IPS-NIHi7 (cell line): ENCODE measurements around the gene SULF2.

Source experiments
- DNase-seq: peaks from one replicate; pipeline ENCODE4 v3.0.0; 2012; ENCODE audit warnings: mixed read lengths; ENCODE audit errors: extremely low spot score

SULF2 gene

DNA sequence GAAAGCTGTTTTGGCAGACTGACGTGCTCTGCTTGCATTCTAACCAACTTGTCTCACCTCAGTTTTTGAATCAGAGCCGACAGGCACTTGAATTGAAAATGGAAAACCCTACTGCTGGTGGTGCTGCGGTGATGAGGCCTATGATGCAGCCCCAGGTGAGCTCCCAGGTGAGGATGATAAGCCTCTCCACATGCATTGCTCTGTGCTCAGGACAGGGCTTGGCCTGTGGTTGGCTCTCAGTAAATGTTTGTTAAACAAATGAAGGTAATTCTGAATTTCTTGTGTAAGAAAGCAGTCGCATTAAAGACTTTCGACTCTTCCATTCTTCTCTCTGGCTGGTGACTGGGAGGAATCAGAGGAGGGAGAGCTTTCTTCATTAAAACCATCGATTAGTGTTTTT is 136.3 kb downstream of the SULF2 start:
- peak; percentile 71 for DNase-seq

DNA sequence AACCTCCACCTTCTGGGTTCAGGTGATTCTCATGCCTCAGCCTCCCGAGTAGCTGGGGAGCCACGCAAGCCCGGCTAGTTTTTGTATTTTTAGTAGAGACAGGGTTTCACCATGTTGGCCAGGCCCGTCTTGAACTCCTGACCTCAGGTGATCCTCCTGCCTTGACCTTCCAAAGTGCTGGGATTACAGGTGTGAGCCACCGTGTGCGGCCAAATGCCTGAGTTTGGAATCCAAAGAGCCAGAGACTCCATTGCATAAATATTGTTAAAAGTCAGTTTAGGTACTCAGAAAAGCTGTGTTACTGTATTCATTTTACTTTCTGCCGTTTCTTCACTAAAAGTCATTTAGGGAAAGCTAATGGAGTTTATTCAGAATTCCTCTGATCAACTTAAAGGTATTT is 137.3 kb downstream of the SULF2 start:
- DNase-seq = no peak

DNA sequence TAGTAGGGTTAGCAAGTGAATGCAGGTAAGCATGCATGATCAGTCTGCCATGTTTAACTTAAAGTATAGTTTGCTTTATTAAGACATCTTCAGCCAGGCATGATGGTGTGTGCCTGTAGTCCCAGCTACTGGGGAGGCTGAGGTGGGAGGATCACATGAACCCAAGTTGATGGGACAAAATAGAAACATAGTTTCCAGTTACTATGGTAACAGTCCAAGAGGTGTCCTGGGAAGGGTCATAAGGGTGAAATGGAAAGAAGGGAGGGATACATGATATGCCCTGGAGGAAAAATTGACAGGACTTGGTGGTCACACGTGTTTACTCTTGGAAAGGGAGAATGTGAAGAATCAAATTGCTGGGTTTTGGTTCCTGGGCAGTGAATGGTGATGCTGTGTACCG is 139.6 kb downstream of the SULF2 start:
- no peak for DNase-seq

DNA sequence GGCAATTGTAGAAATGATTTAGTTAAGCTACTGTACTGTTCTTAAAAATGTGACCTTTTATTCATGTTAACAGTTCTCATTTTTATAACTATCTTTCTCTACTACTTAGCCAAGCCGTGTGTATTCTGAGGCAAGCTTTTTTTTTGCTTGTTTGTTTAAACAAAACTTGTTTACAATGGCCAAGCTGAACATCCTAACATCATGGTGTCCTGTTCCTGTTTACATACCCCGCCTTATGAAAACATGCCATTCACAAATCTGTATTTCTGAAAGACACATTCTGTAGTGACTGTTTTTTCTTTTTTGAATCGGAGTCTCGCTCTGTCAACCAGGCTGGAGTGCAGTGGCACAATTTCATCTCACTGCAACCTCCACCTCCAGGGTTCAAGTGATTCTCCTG is 142.7 kb downstream of the SULF2 start:
- DNase-seq = no peak

DNA sequence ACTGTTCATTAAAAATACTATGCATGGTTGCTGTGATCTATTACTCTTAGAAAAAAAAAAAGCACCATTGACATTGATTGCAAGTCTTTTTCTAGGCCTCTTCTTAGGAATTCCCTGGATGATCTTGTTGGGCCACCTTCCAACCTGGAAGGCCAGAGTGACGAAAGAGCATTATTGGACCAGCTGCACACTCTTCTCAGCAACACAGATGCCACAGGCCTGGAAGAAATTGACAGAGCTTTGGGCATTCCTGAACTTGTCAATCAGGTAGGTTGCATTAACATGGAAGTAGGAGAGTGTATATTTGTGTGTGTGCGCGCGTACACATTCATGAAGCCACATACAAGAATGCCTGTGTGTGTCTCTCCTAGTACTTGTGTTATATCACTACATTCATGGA is 143.2 kb downstream of the SULF2 start:
- no peak for DNase-seq

DNA sequence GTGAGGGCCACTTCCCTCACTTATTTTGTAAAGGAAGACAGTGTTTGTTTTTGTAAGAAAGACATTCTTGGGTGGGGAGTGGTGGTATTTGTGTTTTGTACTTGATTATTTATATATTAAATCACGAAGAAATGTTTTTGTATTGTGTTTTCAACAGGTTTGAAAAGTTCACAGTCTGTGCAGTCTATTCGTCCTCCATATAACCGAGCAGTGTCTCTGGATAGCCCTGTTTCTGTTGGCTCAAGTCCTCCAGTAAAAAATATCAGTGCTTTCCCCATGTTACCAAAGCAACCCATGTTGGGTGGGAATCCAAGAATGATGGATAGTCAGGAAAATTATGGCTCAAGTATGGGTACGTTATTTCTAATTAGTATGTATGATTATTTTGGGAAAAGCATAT is 146.4 kb downstream of the SULF2 start:
- no peak for DNase-seq

DNA sequence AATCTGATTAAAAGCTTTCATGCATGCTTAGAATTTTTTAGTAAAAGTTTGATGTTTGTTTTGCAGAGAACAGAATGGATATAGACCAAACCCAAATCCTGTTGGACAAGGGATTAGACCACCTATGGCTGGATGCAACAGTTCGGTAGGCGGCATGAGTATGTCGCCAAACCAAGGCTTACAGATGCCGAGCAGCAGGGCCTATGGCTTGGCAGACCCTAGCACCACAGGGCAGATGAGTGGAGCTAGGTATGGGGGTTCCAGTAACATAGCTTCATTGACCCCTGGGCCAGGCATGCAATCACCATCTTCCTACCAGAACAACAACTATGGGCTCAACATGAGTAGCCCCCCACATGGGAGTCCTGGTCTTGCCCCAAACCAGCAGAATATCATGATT is 150.0 kb downstream of the SULF2 start:
- no peak for DNase-seq

DNA sequence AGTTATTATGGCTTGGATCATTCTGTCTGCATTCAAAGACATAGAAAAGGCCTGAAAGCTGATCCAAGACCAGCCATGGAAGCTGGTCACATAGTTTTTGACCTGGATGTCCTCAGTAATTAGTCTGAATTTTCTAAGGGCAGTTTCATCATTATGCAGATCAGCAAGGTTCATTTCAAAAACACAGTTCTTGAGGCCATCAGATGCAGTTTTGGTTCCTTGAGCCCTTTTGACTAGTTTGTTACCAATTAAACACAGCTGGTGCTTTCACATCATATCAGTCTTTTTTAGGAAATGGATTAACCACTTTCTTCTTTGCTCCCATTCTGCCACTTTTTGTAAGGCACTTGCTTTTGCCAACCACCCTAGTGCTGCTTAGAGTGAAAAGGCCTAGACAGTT is 154.2 kb downstream of the SULF2 start:
- DNase-seq = no peak

DNA sequence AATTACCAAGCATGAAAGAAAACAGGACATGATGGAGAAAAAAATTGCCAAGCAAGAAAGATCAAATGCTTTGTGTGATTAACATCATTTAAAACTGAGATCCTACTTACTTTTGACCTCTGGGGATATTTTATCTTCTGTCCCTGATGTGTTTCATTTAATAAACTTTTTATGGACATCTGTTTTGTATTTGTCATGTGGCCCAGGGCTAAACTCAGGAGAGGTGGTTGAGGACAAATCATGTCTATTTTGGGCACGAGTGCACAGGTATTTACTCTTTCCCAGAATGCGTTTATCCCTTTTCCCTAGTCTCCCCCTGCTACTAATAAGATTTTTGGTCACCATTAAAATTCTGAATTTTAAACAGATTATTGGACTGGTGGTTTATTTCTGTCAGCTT is 155.4 kb downstream of the SULF2 start:
- no peak for DNase-seq

DNA sequence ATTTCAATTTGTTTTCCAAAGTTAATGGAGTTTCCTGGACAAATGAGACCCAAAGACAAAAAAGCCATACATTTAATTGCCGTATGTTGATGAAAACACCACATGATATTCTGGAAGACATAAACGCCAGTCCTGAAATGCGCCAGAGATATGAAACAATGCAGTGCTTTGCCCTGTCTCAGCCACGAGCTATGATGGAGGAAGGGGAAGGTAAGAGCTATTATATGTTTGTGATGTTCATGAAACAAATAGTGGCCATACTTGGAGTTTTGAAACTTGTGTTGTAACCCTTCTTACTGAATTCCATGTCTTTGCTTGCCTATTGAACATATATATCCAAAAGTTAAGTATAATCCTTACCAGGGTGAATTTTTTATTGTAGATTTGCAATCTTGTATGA is 157.7 kb downstream of the SULF2 start:
- no peak for DNase-seq

DNA sequence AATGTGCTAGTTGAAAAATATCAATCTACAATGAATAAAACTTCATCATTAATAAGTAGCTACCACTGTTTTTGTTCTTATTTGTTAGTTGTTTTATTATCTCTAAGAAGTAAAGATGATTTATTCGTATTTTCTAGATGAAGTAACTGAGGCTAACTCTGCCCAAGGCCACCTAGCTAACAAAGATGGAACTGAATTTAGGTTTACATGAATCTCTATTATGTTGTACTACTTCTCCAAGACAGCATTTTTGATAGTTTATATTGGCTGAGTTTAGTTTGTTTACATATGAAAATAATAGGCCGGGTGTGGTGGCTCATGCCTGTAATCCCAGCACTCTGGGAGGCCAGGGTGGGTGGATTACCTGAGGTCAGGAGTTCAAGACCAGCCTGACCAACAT is 162.1 kb downstream of the SULF2 start:
- DNase-seq = no peak

DNA sequence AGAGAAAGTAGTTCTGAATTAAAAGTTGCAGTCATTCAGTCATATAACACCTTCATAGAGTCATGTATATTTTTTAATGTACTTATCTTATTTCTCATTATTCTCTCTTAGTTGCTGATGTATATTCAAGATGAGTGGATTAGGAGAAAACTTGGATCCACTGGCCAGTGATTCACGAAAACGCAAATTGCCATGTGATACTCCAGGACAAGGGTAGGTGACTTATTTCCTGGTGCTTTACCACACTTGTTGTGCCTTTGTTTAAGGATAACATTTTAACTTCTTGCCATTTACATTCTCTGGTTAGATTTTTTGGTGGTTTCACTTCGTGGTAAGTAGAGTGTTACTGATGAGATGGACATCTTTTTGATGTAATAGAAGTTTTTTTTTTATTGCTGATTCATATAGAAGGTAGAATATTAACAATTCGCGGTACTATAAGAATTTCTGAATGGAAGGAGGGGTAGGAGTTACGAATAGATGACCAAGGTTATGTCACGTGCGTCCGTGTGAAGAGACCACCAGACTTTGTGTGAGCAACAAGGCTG is 163.1 kb downstream of the SULF2 start:
- DNase-seq = no peak

DNA sequence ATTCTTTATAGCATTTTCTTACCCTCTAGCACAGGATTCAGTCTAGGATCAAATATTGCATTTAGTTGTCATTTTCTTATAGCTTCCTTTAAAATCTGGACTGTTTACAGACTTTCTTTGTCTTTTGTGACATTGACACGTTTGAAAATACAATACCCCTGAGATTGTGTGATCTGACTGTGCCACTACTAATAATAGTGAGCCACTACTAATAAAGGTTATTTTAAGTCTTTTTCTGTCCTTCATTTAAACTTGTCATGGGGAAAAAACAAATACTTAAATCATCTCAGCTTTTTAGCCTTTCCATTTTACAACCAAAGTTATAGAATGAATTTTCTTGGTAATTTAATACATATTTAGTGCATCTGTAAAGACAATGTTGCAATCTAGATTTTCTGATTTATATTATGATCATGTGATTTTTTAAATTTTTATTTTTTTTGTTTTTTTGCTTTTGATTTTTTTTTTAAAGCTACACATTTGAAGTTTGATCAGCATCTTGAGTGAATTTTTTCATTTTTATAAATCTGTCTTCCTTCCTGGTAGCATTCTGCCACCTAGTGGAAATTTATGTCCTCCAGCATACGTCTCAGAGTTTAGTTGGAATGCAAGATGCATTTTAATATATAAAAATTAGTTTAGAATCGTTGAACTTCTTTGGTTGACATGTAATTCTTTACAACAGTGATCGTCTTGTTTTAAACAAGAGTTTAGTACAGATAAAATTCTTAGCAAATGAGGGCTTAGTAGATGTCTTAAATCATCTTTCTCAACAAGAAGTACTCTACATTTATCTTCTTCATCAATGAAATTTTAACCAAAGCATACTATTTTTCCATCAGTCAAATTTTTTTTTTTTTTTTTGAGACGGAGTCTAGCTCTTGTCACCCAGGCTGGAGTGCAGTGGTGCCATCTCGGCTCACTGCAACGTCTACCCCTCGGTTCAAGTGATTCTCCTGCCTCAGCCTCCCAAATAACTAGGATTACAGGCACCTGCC is 164.2 kb downstream of the SULF2 start:
- DNase-seq = peak; percentile 20

DNA sequence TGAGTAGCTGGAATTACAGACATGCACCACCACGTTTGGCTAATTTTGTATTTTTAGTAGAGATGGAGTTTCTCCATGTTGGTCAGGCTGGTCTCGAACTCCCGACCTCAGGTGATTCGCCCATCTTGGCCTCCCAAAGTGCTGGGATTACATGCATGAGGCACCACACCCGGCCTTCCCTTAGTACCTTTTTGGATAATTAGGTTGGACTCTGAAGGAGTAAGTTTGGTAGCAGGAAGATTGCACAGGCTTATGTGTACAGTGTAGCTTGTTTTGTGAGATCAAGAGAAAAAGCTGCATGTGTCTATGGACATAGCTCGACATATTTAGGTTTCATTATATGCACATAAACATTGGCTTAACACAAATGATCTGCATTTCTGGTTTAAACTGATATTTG is 166.8 kb downstream of the SULF2 start:
- no peak for DNase-seq

DNA sequence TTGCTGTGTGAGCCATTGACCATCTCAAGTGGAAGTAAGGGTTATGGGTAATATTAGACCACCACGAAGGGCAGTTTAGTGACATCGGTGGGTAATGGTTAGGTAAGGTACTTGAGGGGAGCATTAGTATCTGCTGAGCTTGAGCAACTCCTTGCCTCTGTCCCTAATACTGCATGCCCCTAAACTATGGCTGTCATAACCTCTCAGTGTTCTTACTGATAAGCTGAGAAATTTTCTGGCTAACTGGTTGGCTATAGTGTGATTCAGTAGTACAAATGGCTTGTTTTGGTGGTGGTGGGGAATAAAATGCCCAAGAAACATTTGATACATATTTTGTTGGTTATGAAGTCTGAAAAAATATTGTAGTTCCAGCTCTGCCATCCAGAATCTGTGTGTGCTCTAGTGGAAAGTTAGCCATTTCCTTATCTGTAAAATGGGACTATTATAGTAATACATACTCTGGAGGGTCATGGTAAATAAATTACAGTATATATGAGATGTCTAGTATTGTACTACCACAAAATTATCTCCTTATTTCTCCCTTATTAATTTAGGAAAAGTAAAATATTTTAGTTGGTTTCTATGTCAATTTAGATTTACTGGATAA is 170.5 kb downstream of the SULF2 start:
- no peak for DNase-seq

DNA sequence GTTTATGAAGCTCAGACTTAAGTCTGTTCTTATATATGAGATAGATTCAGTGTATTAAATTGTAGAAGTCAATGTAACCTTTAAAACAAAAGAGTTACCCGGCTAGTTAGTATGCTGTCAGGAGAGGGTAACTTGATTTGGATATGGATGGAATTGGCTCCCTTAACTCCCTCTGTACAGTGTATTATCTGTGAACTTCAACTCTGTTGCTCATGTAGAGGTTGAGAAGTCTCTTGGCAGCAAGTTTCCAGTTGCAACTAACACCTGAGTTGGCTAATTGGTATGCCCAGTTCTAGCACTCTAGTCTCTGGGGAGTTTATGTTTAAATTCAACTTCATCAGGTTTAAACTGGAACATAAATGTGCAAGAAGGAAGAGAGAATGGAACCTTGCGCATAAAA is 172.6 kb downstream of the SULF2 start:
- no peak for DNase-seq

DNA sequence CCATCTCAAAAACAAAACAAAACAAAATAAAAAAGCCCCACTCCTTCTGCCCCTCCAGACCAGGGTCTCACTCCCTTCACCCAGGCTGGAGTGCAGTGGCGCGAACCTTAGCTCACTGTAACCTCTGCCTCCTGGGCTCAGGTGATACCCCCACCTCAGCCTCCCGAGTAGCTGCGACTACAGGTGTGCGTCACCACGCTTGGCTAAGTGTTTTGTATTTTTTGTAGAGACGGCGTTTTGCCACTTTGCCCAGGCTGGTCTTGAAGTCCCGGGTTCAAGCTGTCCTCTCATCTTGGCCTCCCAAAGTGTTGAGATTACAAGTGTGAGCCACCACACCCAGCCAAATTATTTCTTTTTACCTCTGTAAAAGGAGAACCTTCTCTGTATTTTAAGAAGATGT is 173.5 kb downstream of the SULF2 start:
- no peak for DNase-seq

DNA sequence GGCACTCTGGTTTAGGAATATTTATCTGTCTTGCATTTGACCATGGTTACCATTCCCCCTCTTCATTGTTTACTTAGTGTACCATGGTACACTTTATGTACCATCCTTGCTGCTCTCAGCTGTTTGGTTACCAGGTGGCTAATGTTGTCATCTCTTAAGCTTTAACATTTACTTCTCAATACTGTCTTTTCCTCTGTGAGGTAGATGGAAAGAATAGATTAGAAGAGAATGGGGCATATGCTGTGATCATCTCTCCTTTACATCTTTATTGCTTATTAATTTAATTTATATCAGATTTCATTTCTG is 174.4 kb downstream of the SULF2 start:
- DNase-seq = no peak

DNA sequence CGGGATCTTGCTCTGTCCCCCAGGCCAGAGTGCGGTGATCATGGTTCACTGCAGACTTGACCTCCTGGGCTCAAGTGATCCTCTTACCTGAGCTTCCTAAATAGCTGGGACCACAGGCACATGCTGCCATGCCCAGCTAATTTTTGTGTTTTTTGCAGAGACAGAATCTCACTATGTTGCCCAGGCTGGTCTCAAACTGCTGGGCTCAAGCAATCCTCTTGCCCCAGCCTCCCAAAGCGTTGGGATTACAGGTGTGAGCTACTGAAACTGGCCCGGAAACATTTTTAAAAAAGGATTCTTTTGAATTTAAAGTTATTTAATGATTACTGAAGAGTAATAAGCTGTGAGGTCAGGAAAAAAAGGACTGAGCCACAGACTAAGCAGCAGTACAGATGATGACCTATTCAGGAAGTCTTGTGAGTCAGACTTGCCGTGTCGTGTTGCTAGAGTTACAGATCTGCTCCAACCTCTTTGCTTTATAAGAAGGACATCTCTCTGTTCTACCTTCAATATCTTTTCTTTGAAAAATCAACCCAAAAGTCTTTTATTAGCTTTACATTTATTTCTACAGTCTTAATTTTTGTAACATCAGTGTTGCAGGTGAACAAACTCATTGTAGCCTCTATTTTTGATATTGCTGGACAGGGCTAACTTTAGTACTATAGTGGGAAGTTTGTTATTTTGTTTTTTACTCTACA is 174.9 kb downstream of the SULF2 start:
- no peak for DNase-seq

DNA sequence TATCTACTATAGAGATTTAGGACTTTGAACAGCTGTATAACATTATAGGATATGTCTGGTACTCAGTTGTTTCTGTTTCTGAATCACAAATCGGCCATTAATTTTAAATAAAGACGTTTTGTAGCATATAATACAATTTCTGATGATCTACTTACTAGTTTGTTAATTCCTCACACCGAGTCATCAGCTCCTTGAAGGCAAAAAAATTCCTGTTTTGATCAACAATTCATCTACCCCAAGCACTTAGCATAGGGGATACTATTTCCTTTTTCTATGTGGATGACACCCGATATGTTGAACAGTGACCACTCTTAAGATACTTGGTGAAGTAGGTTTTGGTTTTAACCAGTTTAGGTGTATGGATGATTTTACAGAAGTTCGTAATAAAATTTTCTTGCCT is 176.3 kb downstream of the SULF2 start:
- DNase-seq = no peak
